ENCODE data around the gene KLF15.
A peak's percentile ranks its signal among the peaks of the same experiment; 100 is the strongest.

KLF15 gene

GRCh38 chr3:126360714-126361060 is 3.5 kb upstream of the KLF15 start:
- H3K79me2 ChIP-seq (ENCODE audit: control insufficient read depth, insufficient read depth, low read length, unreplicated experiment) = no peaks in the 10 kb centered on the region
- peaks cover 11% of the 10 kb centered on the region for H3K4me1 ChIP-seq (ENCODE audit: control insufficient read depth, insufficient read depth, low read length, unreplicated experiment)
- no peak overlapping the region for H3K4me3 ChIP-seq (ENCODE audit: low read depth, low read length)
- no peaks in the 10 kb centered on the region for H3K36me3 ChIP-seq (ENCODE audit: insufficient read depth, low read length)
- peaks cover 33% of the 10 kb centered on the region for H3K27me3 ChIP-seq (ENCODE audit: insufficient read depth, low read length)
- H3K27ac ChIP-seq (ENCODE audit: low read depth, low read length) = no peak overlapping the region
- H2AFZ ChIP-seq (ENCODE audit: low read length, unreplicated experiment) = no peak overlapping the region

GRCh38 chr3:126360046-126360713 is 3.0 kb upstream of the KLF15 start:
- Histone ChIP-seq H3K36me3 (ENCODE audit: insufficient read depth, low read length) (no peaks in the 10 kb centered on the region), H3K27ac (ENCODE audit: low read depth, low read length) (no peak overlapping the region), H3K79me2 (ENCODE audit: control insufficient read depth, insufficient read depth, low read length, unreplicated experiment) (no peaks in the 10 kb centered on the region), H3K4me3 (ENCODE audit: low read depth, low read length) (no peak overlapping the region), H3K4me1 (ENCODE audit: control insufficient read depth, insufficient read depth, low read length, unreplicated experiment) (peaks cover 16% of the 10 kb centered on the region), H3K27me3 (ENCODE audit: insufficient read depth, low read length) (peaks cover 33% of the 10 kb centered on the region), H2AFZ (ENCODE audit: low read length, unreplicated experiment) (no peak overlapping the region)

- H3K79me2 ChIP-seq (ENCODE audit: control insufficient read depth, insufficient read depth, low read length, unreplicated experiment) = no peaks in the 10 kb centered on the region
- H2AFZ ChIP-seq (ENCODE audit: low read length, unreplicated experiment) = no peak overlapping the region
- H3K27ac ChIP-seq (ENCODE audit: low read depth, low read length) = no peak overlapping the region
- peaks cover 22% of the 10 kb centered on the region for H3K4me1 ChIP-seq (ENCODE audit: control insufficient read depth, insufficient read depth, low read length, unreplicated experiment)
- no peaks in the 10 kb centered on the region for H3K36me3 ChIP-seq (ENCODE audit: insufficient read depth, low read length)
- peaks cover 33% of the 10 kb centered on the region for H3K27me3 ChIP-seq (ENCODE audit: insufficient read depth, low read length)
- H3K4me3 ChIP-seq (ENCODE audit: low read depth, low read length) = no peak overlapping the region
Observed at GRCh38 chr3:126358816-126359181, 1.6 kb upstream of the KLF15 start.

GRCh38 chr3:126358038-126358815 is 1.0 kb upstream of the KLF15 start:
- Histone ChIP-seq H3K4me1 (ENCODE audit: control insufficient read depth, insufficient read depth, low read length, unreplicated experiment) (peaks cover 27% of the 10 kb centered on the region), H3K27ac (ENCODE audit: low read depth, low read length) (no peak overlapping the region), H2AFZ (ENCODE audit: low read length, unreplicated experiment) (no peak overlapping the region), H3K4me3 (ENCODE audit: low read depth, low read length) (peak overlapping the region; percentile 87), H3K36me3 (ENCODE audit: insufficient read depth, low read length) (no peaks in the 10 kb centered on the region), H3K27me3 (ENCODE audit: insufficient read depth, low read length) (peaks cover 32% of the 10 kb centered on the region), H3K79me2 (ENCODE audit: control insufficient read depth, insufficient read depth, low read length, unreplicated experiment) (no peaks in the 10 kb centered on the region)

GRCh38 chr3:126356373-126357264 is 589 bp downstream of the KLF15 start:
- peaks cover 27% of the 10 kb centered on the region for H3K27me3 ChIP-seq (ENCODE audit: insufficient read depth, low read length)
- no peak overlapping the region for H3K27ac ChIP-seq (ENCODE audit: low read depth, low read length)
- peaks cover 36% of the 10 kb centered on the region for H3K4me1 ChIP-seq (ENCODE audit: control insufficient read depth, insufficient read depth, low read length, unreplicated experiment)
- peak overlapping the region; percentile 84 for H3K4me3 ChIP-seq (ENCODE audit: low read depth, low read length)
- no peaks in the 10 kb centered on the region for H3K79me2 ChIP-seq (ENCODE audit: control insufficient read depth, insufficient read depth, low read length, unreplicated experiment)
- H2AFZ ChIP-seq (ENCODE audit: low read length, unreplicated experiment) = peak overlapping the region; percentile 45
- H3K36me3 ChIP-seq (ENCODE audit: insufficient read depth, low read length) = no peaks in the 10 kb centered on the region

GRCh38 chr3:126355777-126356372 is 1.3 kb downstream of the KLF15 start:
- Histone ChIP-seq H3K36me3 (ENCODE audit: insufficient read depth, low read length) (no peaks in the 10 kb centered on the region), H3K79me2 (ENCODE audit: control insufficient read depth, insufficient read depth, low read length, unreplicated experiment) (no peaks in the 10 kb centered on the region), H2AFZ (ENCODE audit: low read length, unreplicated experiment) (peak overlapping the region; percentile 45), H3K4me3 (ENCODE audit: low read depth, low read length) (peak overlapping the region; percentile 84), H3K4me1 (ENCODE audit: control insufficient read depth, insufficient read depth, low read length, unreplicated experiment) (peaks cover 36% of the 10 kb centered on the region), H3K27ac (ENCODE audit: low read depth, low read length) (peak overlapping the region; percentile 16; the same call in 1 of the 2 replicates), H3K27me3 (ENCODE audit: insufficient read depth, low read length) (peaks cover 24% of the 10 kb centered on the region)

GRCh38 chr3:126355251-126355650 is 2.0 kb downstream of the KLF15 start:
- H3K27me3 ChIP-seq (ENCODE audit: insufficient read depth, low read length) = peaks cover 19% of the 10 kb centered on the region
- H3K36me3 ChIP-seq (ENCODE audit: insufficient read depth, low read length) = no peaks in the 10 kb centered on the region
- H3K79me2 ChIP-seq (ENCODE audit: control insufficient read depth, insufficient read depth, low read length, unreplicated experiment) = no peaks in the 10 kb centered on the region
- H3K4me3 ChIP-seq (ENCODE audit: low read depth, low read length) = peak overlapping the region; percentile 84; the same call in 1 of the 2 replicates
- peak overlapping the region; percentile 45 for H2AFZ ChIP-seq (ENCODE audit: low read length, unreplicated experiment)
- peak overlapping the region; percentile 16; the same call in 1 of the 2 replicates for H3K27ac ChIP-seq (ENCODE audit: low read depth, low read length)
- H3K4me1 ChIP-seq (ENCODE audit: control insufficient read depth, insufficient read depth, low read length, unreplicated experiment) = peaks cover 36% of the 10 kb centered on the region

GRCh38 chr3:126354776-126355175 is 2.4 kb downstream of the KLF15 start:
- Histone ChIP-seq H3K4me3 (ENCODE audit: low read depth, low read length) (no peak overlapping the region), H3K4me1 (ENCODE audit: control insufficient read depth, insufficient read depth, low read length, unreplicated experiment) (peaks cover 36% of the 10 kb centered on the region), H3K79me2 (ENCODE audit: control insufficient read depth, insufficient read depth, low read length, unreplicated experiment) (no peaks in the 10 kb centered on the region), H3K27me3 (ENCODE audit: insufficient read depth, low read length) (peaks cover 14% of the 10 kb centered on the region), H2AFZ (ENCODE audit: low read length, unreplicated experiment) (no peak overlapping the region), H3K27ac (ENCODE audit: low read depth, low read length) (no peak overlapping the region), H3K36me3 (ENCODE audit: insufficient read depth, low read length) (no peaks in the 10 kb centered on the region)

- Histone ChIP-seq H2AFZ (ENCODE audit: low read length, unreplicated experiment) (no peak overlapping the region), H3K4me1 (ENCODE audit: control insufficient read depth, insufficient read depth, low read length, unreplicated experiment) (peaks cover 36% of the 10 kb centered on the region), H3K79me2 (ENCODE audit: control insufficient read depth, insufficient read depth, low read length, unreplicated experiment) (no peaks in the 10 kb centered on the region), H3K36me3 (ENCODE audit: insufficient read depth, low read length) (no peaks in the 10 kb centered on the region), H3K27me3 (ENCODE audit: insufficient read depth, low read length) (peaks cover 4% of the 10 kb centered on the region), H3K4me3 (ENCODE audit: low read depth, low read length) (no peak overlapping the region), H3K27ac (ENCODE audit: low read depth, low read length) (peak overlapping the region; percentile 21; the same call in 1 of the 2 replicates)
Observed at GRCh38 chr3:126353694-126354321, 3.4 kb downstream of the KLF15 start.

All from ACC112 (cell line).